WTC11 (cell line): Measurements from ENCODE around the gene DCXR.

Experiments used
- ATF2 ChIP-seq: sonication (generic); formaldehyde crosslinking; IDR thresholded peaks from 2 replicates; pipeline ENCODE4 v1.8.1; 2022; ENCODE audit warnings: low read depth, missing genetic modification reagents, borderline replicate concordance
- CTCF ChIP-seq: fragments of 200-600 bp; IDR thresholded peaks from 2 replicates; pipeline ENCODE4 v1.8.0; 2022; ENCODE audit warnings: antibody characterized with exemption
- E2F4 ChIP-seq: sonication (generic); formaldehyde crosslinking; IDR thresholded peaks from 2 replicates; pipeline ENCODE4 v1.8.1; 2022; ENCODE audit warnings: low read depth, mild to moderate bottlenecking, moderate library complexity, missing genetic modification reagents, borderline replicate concordance
- IRF1 ChIP-seq: sonication (generic); formaldehyde crosslinking; IDR thresholded peaks from 2 replicates; pipeline ENCODE4 v1.8.0; 2023; ENCODE audit warnings: missing genetic modification reagents
- SP1 ChIP-seq: sonication (generic); formaldehyde crosslinking; conservative IDR thresholded peaks from 2 replicates; pipeline ENCODE4 v1.8.1; 2022; ENCODE audit warnings: missing genetic modification reagents
- STAT6 ChIP-seq: sonication (generic); formaldehyde crosslinking; conservative IDR thresholded peaks from 2 replicates; pipeline ENCODE4 v1.8.1; 2023; ENCODE audit warnings: mild to moderate bottlenecking, low read depth, missing genetic modification reagents, moderate library complexity
- USF2 ChIP-seq: sonication (generic); formaldehyde crosslinking; IDR thresholded peaks from 2 replicates; pipeline ENCODE4 v1.8.1; 2023; ENCODE audit warnings: mild to moderate bottlenecking, missing genetic modification reagents, moderate library complexity
- ZNF138 ChIP-seq: sonication (generic); formaldehyde crosslinking; conservative IDR thresholded peaks from 2 replicates; pipeline ENCODE4 v1.8.1; 2022; ENCODE audit warnings: mild to moderate bottlenecking, moderate library complexity, missing genetic modification reagents
- ZNF416 ChIP-seq: fragments of 250-450 bp; sonication (Bioruptor Pico); IDR thresholded peaks from 2 replicates; pipeline ENCODE4 v1.9.0; 2021; ENCODE audit warnings: mild to moderate bottlenecking, inconsistent platforms
- ZNF423 ChIP-seq: fragments of 250-450 bp; sonication (Bioruptor Pico); IDR thresholded peaks from 2 replicates; pipeline ENCODE4 v2.1.2; 2022; ENCODE audit warnings: mild to moderate bottlenecking, moderate library complexity

GRCh38 chr17:82018989-82019689 is 18.4 kb downstream of the DCXR start:
- TF ChIP-seq STAT6 (CRISPR knock-in tag) (no peak), ZNF416 (CRISPR knock-in tag) (no peak), ATF2 (CRISPR knock-in tag) (no peak), CTCF (no peak), SP1 (CRISPR knock-in tag) (no peak), USF2 (CRISPR knock-in tag) (no peak), IRF1 (CRISPR knock-in tag) (no peak), E2F4 (CRISPR knock-in tag) (no peak), ZNF138 (no peak), ZNF423 (no peak)
